ENCODE results near the gene CHID1. TPM values are rescaled to one million over a fixed set of nuclear protein-coding genes. Genes with fewer than 3 reads are reported as not detected.

CHID1 gene
- total and polyA plus RNA-seq, 2 of the 8 experiments (the other 6 are each of a cell fraction or from before 2014, with no cell fraction given) = 81.2 to 88.5 TPM

DNA sequence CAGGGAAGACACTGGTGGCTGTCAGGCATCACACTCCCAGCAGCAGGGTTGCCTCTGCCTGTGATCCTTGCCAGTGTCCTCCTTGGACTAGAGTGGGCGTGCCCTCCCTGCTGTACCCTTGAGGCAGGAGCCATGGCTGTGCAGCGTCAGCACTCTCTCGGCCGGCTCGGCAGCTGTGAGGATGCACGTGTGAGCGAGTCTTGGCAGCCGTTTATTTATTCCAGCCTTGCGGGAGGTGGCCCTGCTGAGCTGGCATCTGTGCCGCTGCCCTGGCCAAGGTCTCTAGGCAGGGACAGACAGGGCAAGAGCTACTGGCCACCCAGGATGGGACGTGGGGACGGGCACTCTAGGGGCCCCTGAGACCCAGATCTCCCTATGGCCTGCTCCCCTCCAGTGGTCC lies 34.1 kb downstream of the CHID1 start (continued):
- TF ChIP-seq RXRA (IDR thresholded peaks at IDR 0.05; ENCODE audit: insufficient read depth, low read depth, low read length) = no peak
- TF ChIP-seq NANOG (IDR thresholded peaks at IDR 0.05; ENCODE audit: insufficient read depth, low read depth, low read length, poor library complexity, severe bottlenecking) = no peak
- TF ChIP-seq SUZ12 (IDR thresholded peaks at IDR 0.05; ENCODE audit: low read length) = no peak
- no peak for TF ChIP-seq KDM1A (IDR thresholded peaks at IDR 0.05; ENCODE audit: borderline replicate concordance, low read length)
